Fibroblast of lung (primary cell): Measurements from ENCODE around the gene HACE1. TPM values are rescaled to one million over a fixed set of nuclear protein-coding genes. Genes with fewer than 3 reads are reported as not detected.

Source experiments
- DNase-seq, 2 donors: peaks; one replicate each; pipeline versions ENCODE4 v3.0.0 to v3.0.0-alpha.2; 2010; ENCODE audit warnings: low read depth in 2 of 2
- H2AFZ ChIP-seq: 2 replicates; pipeline ENCODE4 v1.5.1; 2012; ENCODE audit warnings: low read length, control low read depth, inconsistent platforms
- H3K27ac ChIP-seq: 2 replicates; pipeline ENCODE4 v1.5.1; 2011; ENCODE audit warnings: low read length, control low read depth; ENCODE audit not compliant: insufficient read depth
- H3K27me3 ChIP-seq: 2 replicates; pipeline ENCODE4 v1.5.1; 2011; ENCODE audit warnings: mild to moderate bottlenecking, low read length; ENCODE audit not compliant: control insufficient read depth, insufficient read depth
- H3K36me3 ChIP-seq: 2 replicates; pipeline ENCODE4 v1.5.1; 2011; ENCODE audit warnings: low read length; ENCODE audit not compliant: control insufficient read depth, insufficient read depth
- H3K4me1 ChIP-seq: 2 replicates; pipeline ENCODE4 v1.5.1; 2011; ENCODE audit warnings: low read length; ENCODE audit not compliant: control insufficient read depth, insufficient read depth; ENCODE audit errors: extremely low read depth
- H3K4me2 ChIP-seq: 2 replicates; pipeline ENCODE4 v1.5.1; 2011; ENCODE audit warnings: low read length, control low read depth; ENCODE audit not compliant: insufficient read depth; ENCODE audit errors: extremely low read depth
- H3K4me3 ChIP-seq, 4 experiments: fragments of 200-600 bp in 1 of 4; sonication (generic) in 1 of 4; replicated peaks in 1 of 4; 2 replicates each; pipeline ENCODE4 v1.5.1; 2011 to 2016; ENCODE audit warnings: low read length in 4 of 4, low read depth in 3 of 4, mild to moderate bottlenecking in 3 of 4, control low read depth in 2 of 4, inconsistent platforms in 1 of 4, mixed read lengths in 1 of 4; ENCODE audit not compliant: insufficient read depth in 1 of 4; ENCODE audit errors: control extremely low read depth in 1 of 4
- H3K79me2 ChIP-seq: 2 replicates; pipeline ENCODE4 v1.5.1; 2012; ENCODE audit warnings: mild to moderate bottlenecking, low read length, inconsistent platforms; ENCODE audit not compliant: control insufficient read depth, insufficient read depth
- H3K9ac ChIP-seq: 2 replicates; pipeline ENCODE4 v1.5.1; 2011; ENCODE audit warnings: mild to moderate bottlenecking, low read length, control low read depth; ENCODE audit not compliant: insufficient read depth
- H3K9me3 ChIP-seq: 2 replicates; pipeline ENCODE4 v1.5.1; 2012; ENCODE audit warnings: low read depth, low read length; ENCODE audit not compliant: control insufficient read depth, insufficient read depth
- H4K20me1 ChIP-seq: 2 replicates; pipeline ENCODE4 v1.5.1; 2011; ENCODE audit warnings: low read length; ENCODE audit not compliant: control insufficient read depth, insufficient read depth; ENCODE audit errors: extremely low read depth
- EZH2 ChIP-seq: IDR thresholded peaks from 2 replicates; pipeline ENCODE4 v1.5.1; 2012; ENCODE audit warnings: low read length, control low read depth, mild to moderate bottlenecking; ENCODE audit errors: missing control alignments
- polyA plus RNA-seq, 2 donors: library from polyadenylated mRNA; depleted of rRNA in 1 of 2; stranded (reverse) in 1 of 2; unstranded in 1 of 2; fragments of >200 nt; gene quantifications; 2 replicates each; pipeline ENCODE4 v1.2.1, GENCODE V29; 2011 to 2012; ENCODE audit warnings: missing spikeins in 1 of 2
- total RNA-seq: library from RNA; depleted of rRNA; stranded (reverse); fragments of >200 nt; gene quantifications from 2 replicates; pipeline ENCODE4 v1.2.1, GENCODE V29; 2014
- TF ChIP-seq, protein P1 (sequence below), 2 donors: IDR thresholded peaks in 1 of 2; conservative IDR thresholded peaks in 1 of 2; 1 replicate in 1 of 2; 2 replicates in 1 of 2; pipeline ENCODE4 v1.5.1; 2011 to 2012; ENCODE audit warnings: low read length in 2 of 2, control low read depth in 1 of 2, inconsistent platforms in 1 of 2, low read depth in 1 of 2, mild to moderate bottlenecking in 1 of 2

Gene HACE1
- total and polyA plus RNA-seq, 2 donors (not counting 1 experiment from before 2014, with no cell fraction given) = 10.8 to 26.3 TPM

DNA sequence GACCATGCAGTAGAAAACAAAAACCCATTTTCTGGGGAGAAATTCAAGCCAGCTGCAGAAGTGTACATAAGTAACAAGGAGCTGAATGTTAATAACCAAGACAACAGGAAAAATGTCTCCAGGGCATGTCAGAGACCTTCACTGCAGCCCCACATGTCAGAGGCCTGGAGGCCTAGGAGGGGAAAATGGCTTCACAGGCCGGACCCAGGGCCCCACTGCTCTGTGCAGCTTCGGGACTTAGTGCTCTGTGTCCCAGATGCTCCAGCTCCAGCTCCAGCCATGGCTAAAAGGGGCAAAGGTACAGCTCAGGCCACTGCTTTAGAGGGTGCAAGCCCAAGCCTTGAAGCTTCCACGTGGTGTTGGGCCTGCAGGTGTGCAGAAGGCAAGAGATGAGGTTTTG, 43.6 kb downstream of the HACE1 start:
- Histone ChIP-seq H2AFZ (no peak overlapping the region), H4K20me1 (no peaks in the 10 kb centered on the region), H3K4me1 (no peaks in the 10 kb centered on the region), H3K9ac (no peak overlapping the region), H3K4me3 (no peak overlapping the region), H3K27ac (no peak overlapping the region), H3K9me3 (no peaks in the 10 kb centered on the region), H3K4me2 (no peak overlapping the region), H3K27me3 (no peaks in the 10 kb centered on the region), H3K36me3 (no peaks in the 10 kb centered on the region), H3K79me2 (no peaks in the 10 kb centered on the region)
- no peak for DNase-seq
- TF ChIP-seq, protein P1, sequence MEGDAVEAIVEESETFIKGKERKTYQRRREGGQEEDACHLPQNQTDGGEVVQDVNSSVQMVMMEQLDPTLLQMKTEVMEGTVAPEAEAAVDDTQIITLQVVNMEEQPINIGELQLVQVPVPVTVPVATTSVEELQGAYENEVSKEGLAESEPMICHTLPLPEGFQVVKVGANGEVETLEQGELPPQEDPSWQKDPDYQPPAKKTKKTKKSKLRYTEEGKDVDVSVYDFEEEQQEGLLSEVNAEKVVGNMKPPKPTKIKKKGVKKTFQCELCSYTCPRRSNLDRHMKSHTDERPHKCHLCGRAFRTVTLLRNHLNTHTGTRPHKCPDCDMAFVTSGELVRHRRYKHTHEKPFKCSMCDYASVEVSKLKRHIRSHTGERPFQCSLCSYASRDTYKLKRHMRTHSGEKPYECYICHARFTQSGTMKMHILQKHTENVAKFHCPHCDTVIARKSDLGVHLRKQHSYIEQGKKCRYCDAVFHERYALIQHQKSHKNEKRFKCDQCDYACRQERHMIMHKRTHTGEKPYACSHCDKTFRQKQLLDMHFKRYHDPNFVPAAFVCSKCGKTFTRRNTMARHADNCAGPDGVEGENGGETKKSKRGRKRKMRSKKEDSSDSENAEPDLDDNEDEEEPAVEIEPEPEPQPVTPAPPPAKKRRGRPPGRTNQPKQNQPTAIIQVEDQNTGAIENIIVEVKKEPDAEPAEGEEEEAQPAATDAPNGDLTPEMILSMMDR (conservative IDR thresholded peaks at IDR 0.05 in 1 of 2, IDR thresholded peaks at IDR 0.05 in 1 of 2; ENCODE audit: low read depth in 1 of 2, low read length in 2 of 2) = no peak
- TF ChIP-seq EZH2 = no peak

DNA sequence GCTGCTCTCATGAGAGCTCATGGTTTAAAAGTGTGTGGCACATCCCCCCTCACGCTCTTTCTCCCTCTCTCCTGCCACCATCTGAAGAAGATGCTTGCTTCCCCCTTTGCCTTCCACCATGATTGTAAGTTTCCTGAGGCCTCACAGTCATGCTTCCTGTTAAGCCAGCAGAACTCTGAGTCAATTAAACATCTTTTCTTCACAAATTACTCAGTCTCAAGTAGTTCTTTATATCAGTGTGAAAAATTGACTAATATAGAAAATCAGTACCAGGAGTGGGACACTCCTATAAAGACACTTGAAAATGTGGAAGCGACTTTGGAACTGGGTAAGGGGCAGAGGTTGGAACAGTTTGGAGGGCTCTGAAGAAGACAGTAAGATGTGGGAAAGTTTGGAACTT, 45.0 kb downstream of the HACE1 start:
- Histone ChIP-seq H4K20me1 (no peaks in the 10 kb centered on the region), H3K4me1 (no peaks in the 10 kb centered on the region), H3K79me2 (no peaks in the 10 kb centered on the region), H3K36me3 (no peaks in the 10 kb centered on the region), H3K27ac (no peak overlapping the region), H3K9ac (no peak overlapping the region), H3K4me2 (no peak overlapping the region), H2AFZ (no peak overlapping the region), H3K4me3 (no peak overlapping the region), H3K27me3 (no peaks in the 10 kb centered on the region), H3K9me3 (no peaks in the 10 kb centered on the region)
- DNase-seq = no peak
- TF ChIP-seq, protein P1 (conservative IDR thresholded peaks at IDR 0.05 in 1 of 2, IDR thresholded peaks at IDR 0.05 in 1 of 2; ENCODE audit: low read depth in 1 of 2, low read length in 2 of 2) = no peak
- TF ChIP-seq EZH2 = no peak

DNA sequence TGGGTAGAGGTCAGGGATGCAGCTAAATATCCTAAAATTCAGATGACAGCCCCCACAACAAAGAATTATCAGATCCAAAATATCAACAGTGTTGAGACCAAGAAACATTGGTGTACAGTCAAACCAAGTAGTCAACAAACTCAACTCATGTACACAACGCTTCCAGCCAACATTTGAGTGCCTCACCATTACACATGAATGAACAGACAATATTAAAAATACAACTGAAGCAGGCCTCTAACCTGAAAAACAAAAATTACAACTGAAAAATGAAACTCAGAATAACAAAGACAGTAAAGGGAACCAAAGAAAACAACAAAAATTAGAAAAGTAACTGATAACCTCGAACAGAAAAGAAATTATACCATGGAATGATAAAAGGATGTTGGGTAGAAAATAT, 46.2 kb downstream of the HACE1 start:
- TF ChIP-seq EZH2 = no peak
- TF ChIP-seq, protein P1 (conservative IDR thresholded peaks at IDR 0.05 in 1 of 2, IDR thresholded peaks at IDR 0.05 in 1 of 2; ENCODE audit: low read depth in 1 of 2, low read length in 2 of 2) = no peak
- no peak for DNase-seq
- Histone ChIP-seq H3K79me2 (no peaks in the 10 kb centered on the region), H3K27ac (no peak overlapping the region), H4K20me1 (no peaks in the 10 kb centered on the region), H3K4me3 (no peak overlapping the region), H3K4me1 (no peaks in the 10 kb centered on the region), H3K27me3 (no peaks in the 10 kb centered on the region), H2AFZ (no peak overlapping the region), H3K36me3 (no peaks in the 10 kb centered on the region), H3K9me3 (no peaks in the 10 kb centered on the region), H3K9ac (no peak overlapping the region), H3K4me2 (no peak overlapping the region)
